H7 (cell line): ENCODE results near the gene ZFP82. TPM values are rescaled to one million over a fixed set of nuclear protein-coding genes. Genes with fewer than 3 reads are reported as not detected.

Experiments
- DNase-seq: peaks from one replicate; pipeline ENCODE4 v3.0.0; 2012
- H3K27me3 ChIP-seq: 2 replicates; pipeline ENCODE4 v1.6.0; 2011; ENCODE audit warnings: mild to moderate bottlenecking, low read length; ENCODE audit not compliant: control insufficient read depth, insufficient read depth
- H3K36me3 ChIP-seq: replicated peaks from 2 replicates; pipeline ENCODE4 v1.5.1; 2011; ENCODE audit warnings: low read length; ENCODE audit not compliant: control insufficient read depth, insufficient read depth
- H3K4me3 ChIP-seq: 2 replicates; pipeline ENCODE4 v1.5.1; 2011; ENCODE audit warnings: low read depth, mild to moderate bottlenecking, control low read depth, low read length, moderate library complexity; ENCODE audit not compliant: insufficient read depth
- total RNA-seq: library from RNA; depleted of rRNA; stranded (reverse); fragments of >200 nt; shearing (Covaris generic); gene quantifications from 2 replicates; pipeline ENCODE4 v1.2.3, GENCODE V29; 2014; rRNA removed

The ZFP82 gene
- total RNA-seq: 7.3 and 12.2 TPM in 2 replicates

- Histone ChIP-seq H3K36me3 (no peaks in the 10 kb centered on the region; the same call in 1 of the 2 replicates), H3K27me3 (no peaks in the 10 kb centered on the region; the same call in 1 of the 2 replicates), H3K4me3 (peak within 1 kb of the TSS; percentile 89)
- DNase-seq: peak; percentile 98
Measured at GRCh38 chr19:36418287-36419001, at the start of gene ZFP82. Gene ZFP82, minus strand, starts transcription at chr19:36418644. Its CDS starts 8,855 bp downstream, at chr19:36409789.

- Histone ChIP-seq H3K27me3 (no peaks in the 10 kb centered on the region), H3K4me3 (no peak overlapping the region), H3K36me3 (no peaks in the 10 kb centered on the region; the same call in 1 of the 2 replicates)
- no peak for DNase-seq
Measured at GRCh38 chr19:36460046-36460445, 41.6 kb upstream of the ZFP82 start.

- no peak for DNase-seq
- Histone ChIP-seq H3K36me3 (no peaks in the 10 kb centered on the region; the same call in 1 of the 2 replicates), H3K4me3 (no peak overlapping the region), H3K27me3 (no peaks in the 10 kb centered on the region)
Measured at GRCh38 chr19:36456831-36457230, 38.4 kb upstream of the ZFP82 start.

GRCh38 chr19:36449059-36449670 lies 30.7 kb upstream of the ZFP82 start:
- DNase-seq: no peak
- Histone ChIP-seq H3K27me3 (no peaks in the 10 kb centered on the region), H3K4me3 (no peak overlapping the region), H3K36me3 (peaks cover 8% of the 10 kb centered on the region)

- Histone ChIP-seq H3K4me3 (no peak overlapping the region), H3K36me3 (no peaks in the 10 kb centered on the region), H3K27me3 (no peaks in the 10 kb centered on the region)
- no peak for DNase-seq
Measured at GRCh38 chr19:36441339-36441738, 22.9 kb upstream of the ZFP82 start.

DNA sequence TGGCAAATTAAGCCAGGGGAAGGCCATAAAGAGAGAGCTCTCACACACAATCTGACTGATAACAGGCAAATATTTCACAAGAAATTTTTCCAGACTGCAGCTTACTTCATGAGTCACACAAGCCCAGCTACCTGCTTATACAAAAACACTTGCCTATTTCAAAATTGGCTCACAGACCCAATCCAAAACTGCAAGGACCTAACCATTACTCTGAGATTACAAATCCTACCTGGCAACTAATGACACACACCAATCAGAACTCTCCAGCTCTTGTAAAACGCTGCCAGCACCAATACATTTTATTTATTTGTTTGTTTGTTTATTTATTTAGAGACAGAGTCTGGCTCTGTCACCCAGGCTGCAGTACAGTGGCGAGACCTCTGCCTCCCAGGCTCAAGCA lies 18.1 kb upstream of the ZFP82 start:
- no peak for DNase-seq
- Histone ChIP-seq H3K27me3 (no peaks in the 10 kb centered on the region), H3K36me3 (no peaks in the 10 kb centered on the region), H3K4me3 (no peak overlapping the region)

DNA sequence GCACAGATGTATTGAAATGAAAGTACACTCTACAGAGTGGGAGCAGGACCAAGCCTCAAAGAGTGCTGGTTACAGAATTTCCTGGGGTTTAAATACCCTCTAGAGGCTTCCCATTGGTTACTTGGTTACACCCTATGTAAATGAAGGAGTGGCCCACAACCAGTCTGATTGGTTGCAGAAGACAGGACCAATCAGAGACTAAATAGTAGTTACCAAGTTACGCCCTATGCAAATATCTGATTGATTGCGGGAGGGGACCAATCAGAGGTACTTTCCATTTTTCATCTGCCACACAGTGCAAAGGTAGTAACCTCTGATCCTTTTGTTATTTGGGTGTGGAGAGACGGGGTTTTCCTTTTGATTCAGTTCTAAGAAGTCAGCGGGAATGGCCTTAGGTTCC lies 5.5 kb upstream of the ZFP82 start:
- DNase-seq: no peak
- H3K36me3 ChIP-seq: no peaks in the 10 kb centered on the region
- H3K4me3 ChIP-seq: no peak overlapping the region
- H3K27me3 ChIP-seq: no peaks in the 10 kb centered on the region; the same call in 1 of the 2 replicates

GRCh38 chr19:36421749-36422481 lies 3.5 kb upstream of the ZFP82 start:
- no peak for DNase-seq
- Histone ChIP-seq H3K4me3 (peak overlapping the region; percentile 10; the same call in 1 of the 2 replicates), H3K36me3 (no peaks in the 10 kb centered on the region), H3K27me3 (no peaks in the 10 kb centered on the region; the same call in 1 of the 2 replicates)

GRCh38 chr19:36420961-36421748 lies 2.7 kb upstream of the ZFP82 start:
- peak; percentile 36 for DNase-seq
- H3K36me3 ChIP-seq: no peaks in the 10 kb centered on the region
- H3K4me3 ChIP-seq: peak overlapping the region; percentile 10; the same call in 1 of the 2 replicates

GRCh38 chr19:36417752-36418286 lies 625 bp downstream of the ZFP82 start:
- Histone ChIP-seq H3K36me3 (no peaks in the 10 kb centered on the region; the same call in 1 of the 2 replicates), H3K27me3 (no peaks in the 10 kb centered on the region; the same call in 1 of the 2 replicates), H3K4me3 (peak overlapping the region; percentile 89)
- no peak for DNase-seq

More at GRCh38 chr19:36420961-36421748, 2.7 kb upstream of the ZFP82 start:
- no peaks in the 10 kb centered on the region; the same call in 1 of the 2 replicates for H3K27me3 ChIP-seq

DNA sequence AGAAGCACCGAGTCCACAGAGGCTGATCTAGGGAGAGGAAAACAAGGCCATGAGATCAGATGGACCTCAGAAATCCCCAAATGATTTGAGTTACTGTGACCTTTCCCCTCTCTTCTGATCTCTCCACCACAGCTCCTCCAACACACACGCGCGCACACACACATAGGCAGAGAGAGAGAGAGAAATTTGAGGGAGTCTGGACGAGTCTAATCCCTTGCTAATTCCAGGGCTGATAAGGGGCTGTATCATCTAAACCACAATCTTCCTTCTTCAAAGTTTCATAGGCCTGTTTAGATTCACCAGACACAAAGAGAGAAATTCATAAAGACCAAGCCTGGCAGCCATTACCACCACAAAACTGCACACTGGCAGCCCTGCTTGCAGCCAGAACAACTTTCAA lies 8.6 kb downstream of the ZFP82 start:
- Histone ChIP-seq H3K27me3 (no peaks in the 10 kb centered on the region), H3K36me3 (peaks cover 17% of the 10 kb centered on the region), H3K4me3 (no peak overlapping the region)
- no peak for DNase-seq

DNA sequence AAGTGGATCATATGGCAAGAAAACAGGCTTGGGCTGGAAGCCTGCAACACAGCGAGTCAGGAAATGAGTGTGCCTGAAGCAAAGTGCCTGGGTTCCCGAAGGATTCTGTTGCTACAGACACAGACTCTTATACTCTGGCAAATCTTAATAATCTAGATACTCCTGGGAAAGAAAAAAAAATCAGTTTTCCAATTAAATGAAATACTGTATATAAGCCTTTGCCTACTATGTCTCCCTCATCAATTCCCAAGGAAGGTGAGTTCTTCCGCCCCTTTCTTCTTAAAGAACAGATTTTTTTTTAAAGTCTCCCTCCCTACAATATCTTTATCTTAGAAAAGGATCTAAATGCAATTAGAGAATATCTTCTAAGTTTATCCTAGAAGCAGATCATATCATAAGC lies 10.3 kb downstream of the ZFP82 start:
- Histone ChIP-seq H3K36me3 (peaks cover 23% of the 10 kb centered on the region), H3K4me3 (no peak overlapping the region), H3K27me3 (no peaks in the 10 kb centered on the region)
- no peak for DNase-seq

DNA sequence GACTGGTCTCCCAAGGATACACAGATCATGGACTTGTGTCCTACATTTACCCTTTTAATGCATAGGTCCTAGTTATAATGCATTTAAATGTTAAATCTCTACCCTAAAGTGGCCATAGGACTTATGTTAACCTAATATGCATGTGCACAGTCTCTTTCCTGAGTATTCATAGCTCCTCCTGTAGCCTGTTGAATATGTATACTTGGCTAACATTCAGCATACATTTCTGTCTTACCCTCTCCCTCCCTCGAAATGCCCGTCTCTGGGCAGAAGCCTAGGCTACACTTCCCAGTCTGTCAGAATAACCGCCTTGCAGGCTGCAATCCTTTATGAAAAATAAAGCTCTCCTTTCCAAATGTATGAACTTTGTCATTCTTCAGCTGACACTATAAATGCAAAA lies 13.9 kb downstream of the ZFP82 start:
- H3K4me3 ChIP-seq: no peak overlapping the region
- no peak for DNase-seq
- peaks cover 24% of the 10 kb centered on the region for H3K36me3 ChIP-seq
- no peaks in the 10 kb centered on the region for H3K27me3 ChIP-seq

GRCh38 chr19:36401475-36401874 lies 17.0 kb downstream of the ZFP82 start:
- DNase-seq: no peak
- Histone ChIP-seq H3K36me3 (peaks cover 22% of the 10 kb centered on the region), H3K27me3 (no peaks in the 10 kb centered on the region), H3K4me3 (no peak overlapping the region)
